Gastrocnemius medialis (tissue), 4 donors: ENCODE measurements around the gene ZBTB47.
A peak's percentile ranks its signal among the peaks of the same experiment; 100 is the strongest.

ENCODE experiments used
- POLR2A ChIP-seq, 2 donors: fragments of 450-650 bp; IDR thresholded peaks; one replicate each; pipeline ENCODE4 v1.6.1; 2017; ENCODE audit warnings: antibody characterized with exemption in 2 of 2, mild to moderate bottlenecking in 2 of 2, moderate library complexity in 2 of 2
- TF ChIP-seq, protein P1 (sequence below), 5 experiments: fragments of 450-650 bp in 3 of 5; fragments of 200-600 bp in 2 of 5; sonication (generic) in 2 of 5; IDR thresholded peaks in 4 of 5; conservative IDR thresholded peaks in 1 of 5; 1 replicate in 4 of 5; 2 replicates in 1 of 5; pipeline ENCODE4 v1.5.1; 2016 to 2019; ENCODE audit warnings: antibody characterized with exemption in 5 of 5, mild to moderate bottlenecking in 3 of 5, moderate library complexity in 3 of 5

DNA sequence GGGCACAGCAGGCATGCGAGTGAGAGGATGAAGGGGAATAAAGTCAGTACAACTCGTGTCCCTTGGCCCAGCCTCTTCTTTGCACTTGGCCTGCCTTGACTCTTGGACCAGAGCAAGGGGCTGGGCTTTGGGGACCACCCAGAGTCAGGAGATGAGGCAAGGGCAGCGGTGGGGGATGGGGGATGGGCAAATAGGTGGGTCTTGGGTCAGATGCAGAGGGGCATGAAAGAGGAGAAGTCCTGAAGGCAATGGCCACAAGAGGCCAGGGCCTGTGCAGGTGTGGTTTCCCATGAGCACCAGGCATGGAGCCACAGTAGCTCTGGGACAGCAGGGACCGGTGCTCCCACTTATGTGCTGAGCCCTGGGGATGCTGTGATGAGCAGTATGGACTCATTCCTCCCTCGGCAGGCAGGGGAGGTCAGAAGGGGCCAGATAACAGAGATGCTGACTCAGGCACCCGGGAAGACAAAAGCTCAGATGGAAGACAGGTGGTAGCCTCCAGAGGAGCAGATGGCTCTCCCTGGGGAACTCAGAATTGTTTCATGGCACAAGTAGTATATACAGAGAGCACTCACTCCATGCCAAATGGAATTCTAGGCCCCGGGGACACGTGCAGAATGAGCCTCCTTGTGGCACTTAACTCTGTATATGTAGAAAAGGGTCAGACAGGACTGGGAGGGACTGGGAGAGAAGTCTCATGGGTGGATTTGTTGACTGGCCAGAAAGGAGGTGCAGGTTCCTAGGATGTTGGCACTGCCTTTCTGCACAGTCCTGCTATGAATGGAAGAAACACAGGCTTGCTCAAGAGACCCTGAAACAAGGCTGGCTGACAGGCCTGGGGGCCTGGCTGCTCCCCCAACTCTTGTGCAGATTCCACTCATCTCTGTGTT, 14.3 kb downstream of the ZBTB47 start:
- TF ChIP-seq, protein P1, sequence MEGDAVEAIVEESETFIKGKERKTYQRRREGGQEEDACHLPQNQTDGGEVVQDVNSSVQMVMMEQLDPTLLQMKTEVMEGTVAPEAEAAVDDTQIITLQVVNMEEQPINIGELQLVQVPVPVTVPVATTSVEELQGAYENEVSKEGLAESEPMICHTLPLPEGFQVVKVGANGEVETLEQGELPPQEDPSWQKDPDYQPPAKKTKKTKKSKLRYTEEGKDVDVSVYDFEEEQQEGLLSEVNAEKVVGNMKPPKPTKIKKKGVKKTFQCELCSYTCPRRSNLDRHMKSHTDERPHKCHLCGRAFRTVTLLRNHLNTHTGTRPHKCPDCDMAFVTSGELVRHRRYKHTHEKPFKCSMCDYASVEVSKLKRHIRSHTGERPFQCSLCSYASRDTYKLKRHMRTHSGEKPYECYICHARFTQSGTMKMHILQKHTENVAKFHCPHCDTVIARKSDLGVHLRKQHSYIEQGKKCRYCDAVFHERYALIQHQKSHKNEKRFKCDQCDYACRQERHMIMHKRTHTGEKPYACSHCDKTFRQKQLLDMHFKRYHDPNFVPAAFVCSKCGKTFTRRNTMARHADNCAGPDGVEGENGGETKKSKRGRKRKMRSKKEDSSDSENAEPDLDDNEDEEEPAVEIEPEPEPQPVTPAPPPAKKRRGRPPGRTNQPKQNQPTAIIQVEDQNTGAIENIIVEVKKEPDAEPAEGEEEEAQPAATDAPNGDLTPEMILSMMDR (IDR thresholded peaks at IDR 0.05 in 4 of 5, conservative IDR thresholded peaks at IDR 0.05 in 1 of 5), result no peak
- TF ChIP-seq POLR2A (IDR thresholded peaks at IDR 0.05), result peak in 1 of 2 donors; percentile 9
